Endothelial cell of umbilical vein (primary cell): Measurements from ENCODE around the gene BMP8B.

Experiments used
- EZH2 ChIP-seq: IDR thresholded peaks from 2 replicates; pipeline ENCODE4 v1.6.1; 2012; ENCODE audit warnings: borderline replicate concordance, low read depth, mild to moderate bottlenecking, moderate library complexity, low read length, inconsistent platforms; ENCODE audit not compliant: severe bottlenecking
- FOS ChIP-seq: IDR thresholded peaks from 2 replicates; pipeline ENCODE4 v1.6.1; 2011; ENCODE audit warnings: mild to moderate bottlenecking, low read length, moderate library complexity, borderline replicate concordance; ENCODE audit not compliant: insufficient read depth
- JUN ChIP-seq: IDR thresholded peaks from 2 replicates; pipeline ENCODE4 v1.6.1; 2011; ENCODE audit warnings: borderline replicate concordance, low read depth; ENCODE audit not compliant: insufficient read length, insufficient read depth
- MYC ChIP-seq: IDR thresholded peaks from one replicate; pipeline ENCODE4 v1.6.1; 2011; ENCODE audit warnings: mild to moderate bottlenecking, low read depth, low read length
- POLR2A ChIP-seq: IDR thresholded peaks from 2 replicates; pipeline ENCODE4 v1.6.1; 2012; ENCODE audit warnings: low read depth, mild to moderate bottlenecking, control low read depth, low read length
- POLR2AphosphoS5 ChIP-seq: IDR thresholded peaks from 2 replicates; pipeline ENCODE4 v1.6.1; 2012; ENCODE audit warnings: low read depth, mild to moderate bottlenecking, control low read depth, low read length, moderate library complexity; ENCODE audit not compliant: insufficient read depth
- TF ChIP-seq, protein P1 (sequence below), 2 donors: IDR thresholded peaks; 1 replicate in 1 of 2; 2 replicates in 1 of 2; pipeline ENCODE4 v1.5.1; 2011; ENCODE audit warnings: low read length in 2 of 2, mild to moderate bottlenecking in 2 of 2, moderate library complexity in 2 of 2, control low read depth in 1 of 2, inconsistent platforms in 1 of 2, low read depth in 1 of 2; ENCODE audit not compliant: insufficient read depth in 1 of 2; ENCODE audit errors: extremely low read depth in 1 of 2
- TF ChIP-seq, protein P2 (sequence below): IDR thresholded peaks from 2 replicates; pipeline ENCODE4 v1.6.1; 2011; ENCODE audit not compliant: insufficient read depth, insufficient read length

GRCh38 chr1:39713557-39713956 is 75.1 kb downstream of the BMP8B start:
- TF ChIP-seq POLR2A (no peak), POLR2AphosphoS5 (no peak), EZH2 (no peak), MYC (no peak), JUN (no peak), FOS (no peak)
- TF ChIP-seq, protein P1, sequence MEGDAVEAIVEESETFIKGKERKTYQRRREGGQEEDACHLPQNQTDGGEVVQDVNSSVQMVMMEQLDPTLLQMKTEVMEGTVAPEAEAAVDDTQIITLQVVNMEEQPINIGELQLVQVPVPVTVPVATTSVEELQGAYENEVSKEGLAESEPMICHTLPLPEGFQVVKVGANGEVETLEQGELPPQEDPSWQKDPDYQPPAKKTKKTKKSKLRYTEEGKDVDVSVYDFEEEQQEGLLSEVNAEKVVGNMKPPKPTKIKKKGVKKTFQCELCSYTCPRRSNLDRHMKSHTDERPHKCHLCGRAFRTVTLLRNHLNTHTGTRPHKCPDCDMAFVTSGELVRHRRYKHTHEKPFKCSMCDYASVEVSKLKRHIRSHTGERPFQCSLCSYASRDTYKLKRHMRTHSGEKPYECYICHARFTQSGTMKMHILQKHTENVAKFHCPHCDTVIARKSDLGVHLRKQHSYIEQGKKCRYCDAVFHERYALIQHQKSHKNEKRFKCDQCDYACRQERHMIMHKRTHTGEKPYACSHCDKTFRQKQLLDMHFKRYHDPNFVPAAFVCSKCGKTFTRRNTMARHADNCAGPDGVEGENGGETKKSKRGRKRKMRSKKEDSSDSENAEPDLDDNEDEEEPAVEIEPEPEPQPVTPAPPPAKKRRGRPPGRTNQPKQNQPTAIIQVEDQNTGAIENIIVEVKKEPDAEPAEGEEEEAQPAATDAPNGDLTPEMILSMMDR (IDR thresholded peaks at IDR 0.05; ENCODE audit: extremely low read depth in 1 of 2, insufficient read depth in 1 of 2, low read depth in 1 of 2, low read length in 2 of 2), result no peak
- TF ChIP-seq, protein P2, sequence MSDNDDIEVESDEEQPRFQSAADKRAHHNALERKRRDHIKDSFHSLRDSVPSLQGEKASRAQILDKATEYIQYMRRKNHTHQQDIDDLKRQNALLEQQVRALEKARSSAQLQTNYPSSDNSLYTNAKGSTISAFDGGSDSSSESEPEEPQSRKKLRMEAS, result no peak
